ENCODE results near the gene NECAP2.

NECAP2 gene

GRCh38 chr1:16397120-16397519, 43.4 kb upstream of the NECAP2 start:
- H3K36me3 ChIP-seq (ENCODE audit: insufficient read depth, insufficient read length, low read length) = peaks cover 68% of the 10 kb centered on the region
- H3K4me1 ChIP-seq (ENCODE audit: insufficient read depth, insufficient read length) = peaks cover 3% of the 10 kb centered on the region
- no peak for TF ChIP-seq SUZ12 (IDR thresholded peaks at IDR 0.05; ENCODE audit: extremely low read depth, insufficient read depth, insufficient read length)
- TF ChIP-seq ZNF274 (IDR thresholded peaks at IDR 0.05; ENCODE audit: low read depth, low read length) = no peak
- no peak for TF ChIP-seq YY1 (IDR thresholded peaks at IDR 0.05; ENCODE audit: insufficient read depth, insufficient read length)
- no peak for DNase-seq (ENCODE audit: low read depth, low spot score)
- H3K4me3 ChIP-seq (ENCODE audit: insufficient read length, low read depth) = no peak overlapping the region
- no peaks in the 10 kb centered on the region for H3K9me3 ChIP-seq (ENCODE audit: insufficient read depth, low read length)
- H3K27me3 ChIP-seq (ENCODE audit: insufficient read depth, insufficient read length) = no peaks in the 10 kb centered on the region
- H3K9ac ChIP-seq (ENCODE audit: insufficient read length, low read depth) = no peak overlapping the region

- peaks cover 55% of the 10 kb centered on the region for H3K36me3 ChIP-seq (ENCODE audit: insufficient read depth, insufficient read length, low read length)
- no peaks in the 10 kb centered on the region for H3K9me3 ChIP-seq (ENCODE audit: insufficient read depth, low read length)
- peaks cover 2% of the 10 kb centered on the region for H3K4me1 ChIP-seq (ENCODE audit: insufficient read depth, insufficient read length)
- no peak overlapping the region for H3K4me3 ChIP-seq (ENCODE audit: insufficient read length, low read depth)
- no peak for DNase-seq (ENCODE audit: low read depth, low spot score)
- TF ChIP-seq ZNF274 (IDR thresholded peaks at IDR 0.05; ENCODE audit: low read depth, low read length) (no peak), YY1 (IDR thresholded peaks at IDR 0.05; ENCODE audit: insufficient read depth, insufficient read length) (no peak), SUZ12 (IDR thresholded peaks at IDR 0.05; ENCODE audit: extremely low read depth, insufficient read depth, insufficient read length) (no peak)
- H3K9ac ChIP-seq (ENCODE audit: insufficient read length, low read depth) = no peak overlapping the region
- H3K27me3 ChIP-seq (ENCODE audit: insufficient read depth, insufficient read length) = no peaks in the 10 kb centered on the region
These were observed 42.1 kb upstream of the NECAP2 start for GRCh38 chr1:16398371-16398953.

- no peak for DNase-seq (ENCODE audit: low read depth, low spot score)
- Histone ChIP-seq H3K4me1 (ENCODE audit: insufficient read depth, insufficient read length) (peaks cover 8% of the 10 kb centered on the region), H3K4me3 (ENCODE audit: insufficient read length, low read depth) (no peak overlapping the region), H3K36me3 (ENCODE audit: insufficient read depth, insufficient read length, low read length) (peaks cover 14% of the 10 kb centered on the region), H3K9me3 (ENCODE audit: insufficient read depth, low read length) (no peaks in the 10 kb centered on the region), H3K9ac (ENCODE audit: insufficient read length, low read depth) (no peak overlapping the region), H3K27me3 (ENCODE audit: insufficient read depth, insufficient read length) (no peaks in the 10 kb centered on the region)
- TF ChIP-seq YY1 (IDR thresholded peaks at IDR 0.05; ENCODE audit: insufficient read depth, insufficient read length) (no peak), ZNF274 (IDR thresholded peaks at IDR 0.05; ENCODE audit: low read depth, low read length) (no peak), SUZ12 (IDR thresholded peaks at IDR 0.05; ENCODE audit: extremely low read depth, insufficient read depth, insufficient read length) (no peak)
These were observed 37.8 kb upstream of the NECAP2 start for GRCh38 chr1:16402742-16403141.

- Histone ChIP-seq H3K4me3 (ENCODE audit: insufficient read length, low read depth) (no peak overlapping the region), H3K27me3 (ENCODE audit: insufficient read depth, insufficient read length) (no peaks in the 10 kb centered on the region), H3K9ac (ENCODE audit: insufficient read length, low read depth) (no peak overlapping the region), H3K9me3 (ENCODE audit: insufficient read depth, low read length) (no peaks in the 10 kb centered on the region), H3K36me3 (ENCODE audit: insufficient read depth, insufficient read length, low read length) (no peaks in the 10 kb centered on the region), H3K4me1 (ENCODE audit: insufficient read depth, insufficient read length) (peaks cover 8% of the 10 kb centered on the region)
- no peak for DNase-seq (ENCODE audit: low read depth, low spot score)
- TF ChIP-seq SUZ12 (IDR thresholded peaks at IDR 0.05; ENCODE audit: extremely low read depth, insufficient read depth, insufficient read length) (no peak), ZNF274 (IDR thresholded peaks at IDR 0.05; ENCODE audit: low read depth, low read length) (no peak), YY1 (IDR thresholded peaks at IDR 0.05; ENCODE audit: insufficient read depth, insufficient read length) (no peak)
These were observed 35.1 kb upstream of the NECAP2 start for GRCh38 chr1:16405441-16405840.

- TF ChIP-seq YY1 (IDR thresholded peaks at IDR 0.05; ENCODE audit: insufficient read depth, insufficient read length) = no peak
- no peak for TF ChIP-seq ZNF274 (IDR thresholded peaks at IDR 0.05; ENCODE audit: low read depth, low read length)
- no peak for TF ChIP-seq SUZ12 (IDR thresholded peaks at IDR 0.05; ENCODE audit: extremely low read depth, insufficient read depth, insufficient read length)
- Histone ChIP-seq H3K27me3 (ENCODE audit: insufficient read depth, insufficient read length) (no peaks in the 10 kb centered on the region), H3K36me3 (ENCODE audit: insufficient read depth, insufficient read length, low read length) (no peaks in the 10 kb centered on the region), H3K4me1 (ENCODE audit: insufficient read depth, insufficient read length) (peaks cover 8% of the 10 kb centered on the region), H3K4me3 (ENCODE audit: insufficient read length, low read depth) (no peak overlapping the region), H3K9ac (ENCODE audit: insufficient read length, low read depth) (no peak overlapping the region), H3K9me3 (ENCODE audit: insufficient read depth, low read length) (no peaks in the 10 kb centered on the region)
- no peak for DNase-seq (ENCODE audit: low read depth, low spot score)
These were observed 33.7 kb upstream of the NECAP2 start for GRCh38 chr1:16406868-16407267.

- H3K9ac ChIP-seq (ENCODE audit: insufficient read length, low read depth) = no peak overlapping the region
- H3K9me3 ChIP-seq (ENCODE audit: insufficient read depth, low read length) = no peaks in the 10 kb centered on the region
- H3K4me3 ChIP-seq (ENCODE audit: insufficient read length, low read depth) = no peak overlapping the region
- peaks cover 4% of the 10 kb centered on the region for H3K4me1 ChIP-seq (ENCODE audit: insufficient read depth, insufficient read length)
- no peak for DNase-seq (ENCODE audit: low read depth, low spot score)
- no peaks in the 10 kb centered on the region for H3K36me3 ChIP-seq (ENCODE audit: insufficient read depth, insufficient read length, low read length)
- no peaks in the 10 kb centered on the region for H3K27me3 ChIP-seq (ENCODE audit: insufficient read depth, insufficient read length)
- TF ChIP-seq YY1 (IDR thresholded peaks at IDR 0.05; ENCODE audit: insufficient read depth, insufficient read length) = no peak
- TF ChIP-seq SUZ12 (IDR thresholded peaks at IDR 0.05; ENCODE audit: extremely low read depth, insufficient read depth, insufficient read length) = no peak
- TF ChIP-seq ZNF274 (IDR thresholded peaks at IDR 0.05; ENCODE audit: low read depth, low read length) = no peak
These were observed 30.9 kb upstream of the NECAP2 start for GRCh38 chr1:16409536-16410152.

GRCh38 chr1:16410803-16411202, 29.7 kb upstream of the NECAP2 start:
- H3K4me1 ChIP-seq (ENCODE audit: insufficient read depth, insufficient read length) = peaks cover 4% of the 10 kb centered on the region
- H3K9ac ChIP-seq (ENCODE audit: insufficient read length, low read depth) = no peak overlapping the region
- no peak overlapping the region for H3K4me3 ChIP-seq (ENCODE audit: insufficient read length, low read depth)
- DNase-seq (ENCODE audit: low read depth, low spot score) = no peak
- H3K9me3 ChIP-seq (ENCODE audit: insufficient read depth, low read length) = no peaks in the 10 kb centered on the region
- no peaks in the 10 kb centered on the region for H3K36me3 ChIP-seq (ENCODE audit: insufficient read depth, insufficient read length, low read length)
- TF ChIP-seq ZNF274 (IDR thresholded peaks at IDR 0.05; ENCODE audit: low read depth, low read length) = no peak
- no peak for TF ChIP-seq SUZ12 (IDR thresholded peaks at IDR 0.05; ENCODE audit: extremely low read depth, insufficient read depth, insufficient read length)
- no peak for TF ChIP-seq YY1 (IDR thresholded peaks at IDR 0.05; ENCODE audit: insufficient read depth, insufficient read length)
- H3K27me3 ChIP-seq (ENCODE audit: insufficient read depth, insufficient read length) = no peaks in the 10 kb centered on the region

Data from NT2/D1 (cell line).